ENCODE measurements around the gene PSMD12. TPM values are rescaled to one million over a fixed set of nuclear protein-coding genes. Genes with fewer than 3 reads are reported as not detected.

PSMD12 gene
- total RNA-seq, 4 donors from 2014 or later: 17.0 to 18.3 (median 18.1) TPM

GRCh38 chr17:67376737-67377487, 10.5 kb upstream of the PSMD12 start, which contains the start of gene PITPNC1:
Gene PITPNC1, plus strand, starts transcription at chr17:67377281.
- TF ChIP-seq POLR2A (IDR thresholded peaks at IDR 0.05): no peak
- no peak for TF ChIP-seq CTCF (IDR thresholded peaks at IDR 0.05)
- WGBS, 2 donors: 0 to 1% methylated on average over 17 to 56 of the region's 56 CpGs
- DNase-seq (ENCODE audit: low spot score in 2 of 2): peak; percentile 70 to 96
- intact Hi-C loops (cut with DNase I; ENCODE audit: low total_unique reads): loop anchor here (5.0 to 10.0 kb wide), 2 partner anchors 315 to 662 kb away; no protein-coding TSS in a partner anchor
- H3K4me3 ChIP-seq (ENCODE audit: low read depth, poor library complexity, severe bottlenecking): peak within 1 kb of the TSS; percentile 70

GRCh38 chr17:67376415-67376736, 10.0 kb upstream of the PSMD12 start:
- H3K4me3 ChIP-seq (ENCODE audit: low read depth, poor library complexity, severe bottlenecking): no peak overlapping the region
- TF ChIP-seq POLR2A (IDR thresholded peaks at IDR 0.05) (no peak), CTCF (IDR thresholded peaks at IDR 0.05) (no peak)
- DNase-seq (ENCODE audit: low spot score in 2 of 2): no peak
- 31 to 40% methylated on average over 6 of the region's 6 CpGs for WGBS, 2 donors
- intact Hi-C loops (cut with DNase I; ENCODE audit: low total_unique reads): loop anchor here (5.0 to 10.0 kb wide), 2 partner anchors 316 to 662 kb away; no protein-coding TSS in a partner anchor

GRCh38 chr17:67375716-67376115, 9.3 kb upstream of the PSMD12 start:
- WGBS, 2 donors: 56 to 58% methylated on average over 6 of the region's 6 CpGs
- no peak overlapping the region for H3K4me3 ChIP-seq (ENCODE audit: low read depth, poor library complexity, severe bottlenecking)
- intact Hi-C loops (cut with DNase I; ENCODE audit: low total_unique reads): loop anchor here (5.0 to 10.0 kb wide), 2 partner anchors 317 to 661 kb away; no protein-coding TSS in a partner anchor
- no peak for DNase-seq (ENCODE audit: low spot score in 2 of 2)
- TF ChIP-seq CTCF (IDR thresholded peaks at IDR 0.05) (no peak), POLR2A (IDR thresholded peaks at IDR 0.05) (no peak)

GRCh38 chr17:67375054-67375427, 8.7 kb upstream of the PSMD12 start:
- TF ChIP-seq POLR2A (IDR thresholded peaks at IDR 0.05) (no peak), CTCF (IDR thresholded peaks at IDR 0.05) (no peak)
- no peak overlapping the region for H3K4me3 ChIP-seq (ENCODE audit: low read depth, poor library complexity, severe bottlenecking)
- WGBS, 2 donors: 72 to 77% methylated on average over 5 of the region's 5 CpGs
- no peak for DNase-seq (ENCODE audit: low spot score in 2 of 2)
- intact Hi-C loops (cut with DNase I; ENCODE audit: low total_unique reads): loop anchor here (5.0 to 10.0 kb wide), 2 partner anchors 317 to 660 kb away; no protein-coding TSS in a partner anchor

- TF ChIP-seq CTCF (IDR thresholded peaks at IDR 0.05): peak in 1 of 3 donors; percentile 29
- TF ChIP-seq POLR2A (IDR thresholded peaks at IDR 0.05): no peak
- intact Hi-C loops (cut with DNase I; ENCODE audit: low total_unique reads): loop anchor here (5.0 to 10.0 kb wide), 2 partner anchors 318 to 660 kb away; no protein-coding TSS in a partner anchor
- no peak overlapping the region for H3K4me3 ChIP-seq (ENCODE audit: low read depth, poor library complexity, severe bottlenecking)
- 19 to 23% methylated on average over 12 of the region's 12 CpGs for WGBS, 2 donors
- DNase-seq (ENCODE audit: low spot score in 2 of 2): peak; percentile 81 to 97
Observed at GRCh38 chr17:67374329-67375053, 8.1 kb upstream of the PSMD12 start.

Data from lower leg skin (tissue), 4 donors.